ENCODE measurements around the gene TEX38. TPM values are rescaled to one million over a fixed set of nuclear protein-coding genes. Genes with fewer than 3 reads are reported as not detected.
"Not testable (repeated sequence)": the region's sequence is repeated elsewhere in the genome, so short reads cannot be mapped to it uniquely, and the experiment has no call there.

Gene TEX38
- total RNA-seq, 1 donor from 2014 or later: not detected

GRCh38 chr1:46646844-46647243, 24.8 kb upstream of the TEX38 start:
- DNase-seq (ENCODE audit: low spot score): no peak
- Mint-ChIP-seq H3K4me3 (ENCODE audit: low read depth) (no peak overlapping the region), H3K36me3 (ENCODE audit: low read depth) (peaks cover 55% of the 10 kb centered on the region), H3K27ac (no peak overlapping the region), H3K27me3 (ENCODE audit: low read depth) (no peaks in the 10 kb centered on the region), H3K9me3 (peaks cover 25% of the 10 kb centered on the region), H3K4me1 (ENCODE audit: low read depth) (peaks cover 10% of the 10 kb centered on the region)
- intact Hi-C loops (cut with micrococcal nuclease): no loop called here

DNA sequence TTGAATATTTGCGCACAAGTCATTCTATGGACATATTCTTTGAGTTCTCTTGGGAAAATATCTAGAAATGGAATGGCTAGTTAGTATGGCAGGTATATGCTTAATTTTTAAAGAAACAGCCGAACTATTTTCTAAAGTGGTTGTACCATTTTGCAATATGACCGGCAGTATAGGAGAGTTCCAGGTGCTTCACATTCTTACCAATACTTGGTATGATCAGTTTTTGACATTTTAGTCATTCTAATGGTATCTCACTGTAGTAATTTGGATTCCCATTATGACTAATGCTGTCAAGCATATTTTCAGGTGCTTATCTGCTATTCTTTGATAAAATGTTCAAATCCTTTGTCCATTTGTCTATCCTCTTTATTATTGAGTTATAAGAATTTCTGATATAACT, 24.0 kb upstream of the TEX38 start:
- Mint-ChIP-seq H3K4me3 (ENCODE audit: low read depth) (no peak overlapping the region), H3K27me3 (ENCODE audit: low read depth) (no peaks in the 10 kb centered on the region), H3K27ac (no peak overlapping the region), H3K36me3 (ENCODE audit: low read depth) (peaks cover 56% of the 10 kb centered on the region), H3K4me1 (ENCODE audit: low read depth) (peaks cover 16% of the 10 kb centered on the region), H3K9me3 (peaks cover 25% of the 10 kb centered on the region)
- intact Hi-C loops (cut with micrococcal nuclease): no loop called here
- DNase-seq (ENCODE audit: low spot score): no peak

DNA sequence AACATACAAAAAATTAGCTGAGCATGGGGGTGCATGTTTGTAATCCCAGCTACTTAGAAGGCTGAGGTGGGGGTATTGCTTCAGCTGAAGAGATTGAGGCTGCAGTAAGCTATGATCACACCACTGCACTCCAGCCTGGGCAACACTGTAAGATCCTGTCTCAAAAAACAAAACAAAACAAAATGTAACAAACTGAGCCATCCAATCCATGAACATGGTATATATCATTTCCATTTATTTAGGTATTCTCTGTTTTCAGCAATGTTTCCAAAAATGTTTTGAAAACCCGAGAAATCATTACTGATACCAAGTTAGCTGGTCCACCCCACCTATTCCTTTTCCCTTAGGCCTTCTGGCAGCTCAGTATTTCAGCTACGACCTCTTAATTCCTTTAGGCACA, 21.9 kb upstream of the TEX38 start:
- no peaks in the 10 kb centered on the region for H3K27me3 Mint-ChIP-seq (ENCODE audit: low read depth)
- DNase-seq (ENCODE audit: low spot score): no peak
- peaks cover 70% of the 10 kb centered on the region for H3K36me3 Mint-ChIP-seq (ENCODE audit: low read depth)
- intact Hi-C loops (cut with micrococcal nuclease): loop anchor here (5.0 kb wide), 1 partner anchor 32 kb away; the partner anchor contains the start of gene MOB3C
- H3K4me1 Mint-ChIP-seq (ENCODE audit: low read depth): peaks cover 32% of the 10 kb centered on the region
- no peak overlapping the region for H3K4me3 Mint-ChIP-seq (ENCODE audit: low read depth)
- H3K27ac Mint-ChIP-seq: no peak overlapping the region
- peaks cover 27% of the 10 kb centered on the region for H3K9me3 Mint-ChIP-seq

GRCh38 chr1:46650491-46650890, 21.2 kb upstream of the TEX38 start:
- Mint-ChIP-seq H3K4me1 (ENCODE audit: low read depth) (peaks cover 32% of the 10 kb centered on the region), H3K27ac (no peak overlapping the region), H3K36me3 (ENCODE audit: low read depth) (peaks cover 72% of the 10 kb centered on the region), H3K27me3 (ENCODE audit: low read depth) (no peaks in the 10 kb centered on the region), H3K9me3 (peaks cover 31% of the 10 kb centered on the region), H3K4me3 (ENCODE audit: low read depth) (no peak overlapping the region)
- intact Hi-C loops (cut with micrococcal nuclease): loop anchor here (5.0 kb wide), 1 partner anchor 33 kb away; the partner anchor contains the start of gene MOB3C
- no peak for DNase-seq (ENCODE audit: low spot score)

DNA sequence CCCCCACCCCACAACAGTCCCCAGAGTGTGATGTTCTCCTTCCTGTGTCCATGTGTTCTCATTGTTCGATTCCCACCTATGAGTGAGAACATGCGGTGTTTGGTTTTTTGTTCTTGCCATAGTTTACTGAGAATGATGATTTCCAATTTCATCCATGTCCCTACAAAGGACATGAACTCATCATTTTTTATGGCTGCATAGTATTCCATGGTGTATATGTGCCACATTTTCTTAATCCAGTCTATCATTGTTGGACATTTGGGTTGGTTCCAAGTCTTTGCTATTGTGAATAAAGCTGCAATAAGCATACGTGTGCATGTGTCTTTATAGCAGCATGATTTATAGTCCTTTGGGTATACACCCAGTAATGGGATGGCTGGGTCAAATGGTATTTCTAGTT, 20.5 kb upstream of the TEX38 start:
- not testable (repeated sequence) for H3K4me3 Mint-ChIP-seq (ENCODE audit: low read depth); H3K27ac Mint-ChIP-seq; DNase-seq (ENCODE audit: low spot score); H3K27me3 Mint-ChIP-seq (ENCODE audit: low read depth)
- intact Hi-C loops (cut with micrococcal nuclease): loop anchor here (5.0 kb wide), 1 partner anchor 34 kb away; the partner anchor contains the start of gene MOB3C
- Mint-ChIP-seq H3K36me3 (ENCODE audit: low read depth) (peaks cover 78% of the 10 kb centered on the region), H3K4me1 (ENCODE audit: low read depth) (peaks cover 32% of the 10 kb centered on the region), H3K9me3 (peaks cover 31% of the 10 kb centered on the region)

GRCh38 chr1:46652321-46653100, 19.1 kb upstream of the TEX38 start:
- Mint-ChIP-seq H3K4me1 (ENCODE audit: low read depth) (peaks cover 24% of the 10 kb centered on the region), H3K27me3 (ENCODE audit: low read depth) (no peaks in the 10 kb centered on the region), H3K4me3 (ENCODE audit: low read depth) (no peak overlapping the region), H3K9me3 (peaks cover 25% of the 10 kb centered on the region), H3K27ac (peak overlapping the region; percentile 70), H3K36me3 (ENCODE audit: low read depth) (peaks cover 75% of the 10 kb centered on the region)
- intact Hi-C loops (cut with micrococcal nuclease): loop anchor here (2.0 to 5.0 kb wide), 3 partner anchors 16 to 72 kb away; partner anchors contain the start of genes ATPAF1 and MOB3C
- DNase-seq (ENCODE audit: low spot score): no peak

GRCh38 chr1:46653405-46653958, 18.2 kb upstream of the TEX38 start:
- no peak overlapping the region for H3K4me3 Mint-ChIP-seq (ENCODE audit: low read depth)
- H3K9me3 Mint-ChIP-seq: peaks cover 24% of the 10 kb centered on the region
- DNase-seq (ENCODE audit: low spot score): no peak
- peaks cover 76% of the 10 kb centered on the region for H3K36me3 Mint-ChIP-seq (ENCODE audit: low read depth)
- peaks cover 25% of the 10 kb centered on the region for H3K4me1 Mint-ChIP-seq (ENCODE audit: low read depth)
- H3K27ac Mint-ChIP-seq: peak overlapping the region; percentile 70
- intact Hi-C loops (cut with micrococcal nuclease): loop anchor here (2.0 to 5.0 kb wide), 3 partner anchors 15 to 73 kb away; partner anchors contain the start of genes ATPAF1 and MOB3C
- no peaks in the 10 kb centered on the region for H3K27me3 Mint-ChIP-seq (ENCODE audit: low read depth)

- Mint-ChIP-seq H3K36me3 (ENCODE audit: low read depth) (peaks cover 76% of the 10 kb centered on the region), H3K4me1 (ENCODE audit: low read depth) (peaks cover 25% of the 10 kb centered on the region), H3K4me3 (ENCODE audit: low read depth) (no peak overlapping the region), H3K27ac (peak overlapping the region; percentile 70), H3K27me3 (ENCODE audit: low read depth) (no peaks in the 10 kb centered on the region), H3K9me3 (peaks cover 24% of the 10 kb centered on the region)
- intact Hi-C loops (cut with micrococcal nuclease): loop anchor here (5.0 kb wide), 1 partner anchor 37 kb away; the partner anchor contains the start of gene MOB3C
- no peak for DNase-seq (ENCODE audit: low spot score)
Observed at GRCh38 chr1:46654012-46654411, 17.6 kb upstream of the TEX38 start.

GRCh38 chr1:46654698-46655097, 17.0 kb upstream of the TEX38 start:
- intact Hi-C loops (cut with micrococcal nuclease): loop anchor here (5.0 kb wide), 1 partner anchor 37 kb away; the partner anchor contains the start of gene MOB3C
- H3K27me3 Mint-ChIP-seq (ENCODE audit: low read depth); H3K27ac Mint-ChIP-seq; DNase-seq (ENCODE audit: low spot score); H3K4me3 Mint-ChIP-seq (ENCODE audit: low read depth): not testable (repeated sequence)
- Mint-ChIP-seq H3K4me1 (ENCODE audit: low read depth) (peaks cover 28% of the 10 kb centered on the region), H3K9me3 (peaks cover 18% of the 10 kb centered on the region), H3K36me3 (ENCODE audit: low read depth) (peaks cover 75% of the 10 kb centered on the region)

GRCh38 chr1:46655848-46656247, 15.8 kb upstream of the TEX38 start:
- Mint-ChIP-seq H3K27ac (no peak overlapping the region), H3K27me3 (ENCODE audit: low read depth) (no peaks in the 10 kb centered on the region), H3K4me1 (ENCODE audit: low read depth) (peaks cover 33% of the 10 kb centered on the region), H3K36me3 (ENCODE audit: low read depth) (peaks cover 63% of the 10 kb centered on the region), H3K4me3 (ENCODE audit: low read depth) (no peak overlapping the region), H3K9me3 (peaks cover 6% of the 10 kb centered on the region)
- DNase-seq (ENCODE audit: low spot score): no peak
- intact Hi-C loops (cut with micrococcal nuclease): no loop called here

DNA sequence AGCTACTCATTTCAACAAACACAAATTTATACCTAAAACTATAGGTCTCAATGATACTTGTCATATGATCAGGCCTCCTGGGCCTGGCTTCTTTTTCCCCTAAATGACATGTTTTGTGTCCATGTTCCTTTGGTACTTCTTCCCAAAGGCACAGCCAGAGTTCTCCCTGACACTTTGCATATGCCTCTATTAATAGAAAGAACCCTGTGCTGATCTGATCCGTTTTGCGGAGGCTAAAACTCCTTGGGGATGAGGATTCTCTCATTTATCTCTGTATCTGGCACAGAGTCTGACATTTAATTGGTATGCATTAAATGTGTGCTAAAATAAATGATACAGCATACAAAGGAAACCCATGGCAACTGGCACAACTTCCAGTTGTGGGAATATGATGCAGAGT, 15.0 kb upstream of the TEX38 start:
- no peaks in the 10 kb centered on the region for H3K27me3 Mint-ChIP-seq (ENCODE audit: low read depth)

GRCh38 chr1:46657775-46658174, 13.9 kb upstream of the TEX38 start:
- Mint-ChIP-seq H3K4me3 (ENCODE audit: low read depth) (no peak overlapping the region), H3K27ac (no peak overlapping the region), H3K4me1 (ENCODE audit: low read depth) (peaks cover 24% of the 10 kb centered on the region), H3K27me3 (ENCODE audit: low read depth) (no peaks in the 10 kb centered on the region), H3K36me3 (ENCODE audit: low read depth) (peaks cover 48% of the 10 kb centered on the region), H3K9me3 (peaks cover 6% of the 10 kb centered on the region)
- no peak for DNase-seq (ENCODE audit: low spot score)
- intact Hi-C loops (cut with micrococcal nuclease): no loop called here

More for the DNA sequence above, 15.0 kb upstream of the TEX38 start:
- intact Hi-C loops (cut with micrococcal nuclease): no loop called here
- Mint-ChIP-seq H3K27ac (no peak overlapping the region), H3K4me3 (ENCODE audit: low read depth) (no peak overlapping the region), H3K4me1 (ENCODE audit: low read depth) (peaks cover 33% of the 10 kb centered on the region), H3K36me3 (ENCODE audit: low read depth) (peaks cover 55% of the 10 kb centered on the region), H3K9me3 (peaks cover 6% of the 10 kb centered on the region)
- no peak for DNase-seq (ENCODE audit: low spot score)

DNA sequence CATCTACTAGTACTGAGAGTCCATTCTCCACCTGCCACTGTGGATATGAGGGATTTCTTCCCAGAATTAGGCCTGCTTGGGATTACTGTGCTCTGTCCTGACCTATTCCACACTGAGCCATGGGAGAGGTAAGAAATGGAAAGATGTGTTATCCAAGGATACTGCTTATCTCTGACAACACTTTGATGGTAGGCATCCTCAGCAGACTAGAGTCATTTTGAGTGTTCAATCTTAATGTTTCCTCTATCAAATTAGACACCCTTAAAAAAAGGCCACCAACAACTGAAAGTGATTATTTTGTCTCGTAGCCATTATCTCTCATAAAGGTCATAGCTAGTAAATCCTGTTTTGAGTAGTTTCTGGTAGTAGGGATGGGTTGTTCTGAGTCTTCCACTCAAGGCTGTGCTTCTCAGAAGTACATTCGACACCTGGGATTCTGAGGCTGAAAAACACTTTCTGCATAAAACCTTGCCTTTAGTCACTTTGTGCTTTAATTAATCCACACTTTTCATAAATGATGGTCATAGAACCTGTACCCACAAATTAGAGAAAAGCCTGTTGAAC, 12.3 kb upstream of the TEX38 start:
- no peak overlapping the region for H3K4me3 Mint-ChIP-seq (ENCODE audit: low read depth)
- DNase-seq (ENCODE audit: low spot score): no peak
- peaks cover 6% of the 10 kb centered on the region for H3K9me3 Mint-ChIP-seq
- intact Hi-C loops (cut with micrococcal nuclease): no loop called here
- H3K36me3 Mint-ChIP-seq (ENCODE audit: low read depth): peaks cover 49% of the 10 kb centered on the region
- no peaks in the 10 kb centered on the region for H3K27me3 Mint-ChIP-seq (ENCODE audit: low read depth)
- H3K4me1 Mint-ChIP-seq (ENCODE audit: low read depth): peaks cover 10% of the 10 kb centered on the region
- peak overlapping the region; percentile 35 for H3K27ac Mint-ChIP-seq

All from activated T-helper 2 cell treated with anti-CD3 and anti-CD28 coated beads, Interferon-gamma antibody, Interleukin-2, Interleukin-4, amounts not matched to agents 10 μg/mL and 5 μg/mL and 100 μg/mL, durations not matched to agents 14 hours and 24 hours and 36 hours (primary cell).